Stimulated activated CD8-positive, alpha-beta memory T cell treated with anti-CD3 and anti-CD28 coated beads, Interleukin-7, amount 100 ng/mL, for 24 hours (primary cell): Measurements from ENCODE around the gene COMP.
"Not testable (repeated sequence)": the region's sequence is repeated elsewhere in the genome, so short reads cannot be mapped to it uniquely, and the experiment has no call there.

Experiments used
- DNase-seq: peaks from one replicate; pipeline ENCODE4 v3.0.0-alpha.2; 2020; ENCODE audit warnings: low read depth

The COMP gene

GRCh38 chr19:18790566-18791314, at the start of gene COMP:
Gene COMP, minus strand, starts transcription at chr19:18791305. Its CDS starts 36 bp downstream, at chr19:18791269.
- no peak for DNase-seq

DNA sequence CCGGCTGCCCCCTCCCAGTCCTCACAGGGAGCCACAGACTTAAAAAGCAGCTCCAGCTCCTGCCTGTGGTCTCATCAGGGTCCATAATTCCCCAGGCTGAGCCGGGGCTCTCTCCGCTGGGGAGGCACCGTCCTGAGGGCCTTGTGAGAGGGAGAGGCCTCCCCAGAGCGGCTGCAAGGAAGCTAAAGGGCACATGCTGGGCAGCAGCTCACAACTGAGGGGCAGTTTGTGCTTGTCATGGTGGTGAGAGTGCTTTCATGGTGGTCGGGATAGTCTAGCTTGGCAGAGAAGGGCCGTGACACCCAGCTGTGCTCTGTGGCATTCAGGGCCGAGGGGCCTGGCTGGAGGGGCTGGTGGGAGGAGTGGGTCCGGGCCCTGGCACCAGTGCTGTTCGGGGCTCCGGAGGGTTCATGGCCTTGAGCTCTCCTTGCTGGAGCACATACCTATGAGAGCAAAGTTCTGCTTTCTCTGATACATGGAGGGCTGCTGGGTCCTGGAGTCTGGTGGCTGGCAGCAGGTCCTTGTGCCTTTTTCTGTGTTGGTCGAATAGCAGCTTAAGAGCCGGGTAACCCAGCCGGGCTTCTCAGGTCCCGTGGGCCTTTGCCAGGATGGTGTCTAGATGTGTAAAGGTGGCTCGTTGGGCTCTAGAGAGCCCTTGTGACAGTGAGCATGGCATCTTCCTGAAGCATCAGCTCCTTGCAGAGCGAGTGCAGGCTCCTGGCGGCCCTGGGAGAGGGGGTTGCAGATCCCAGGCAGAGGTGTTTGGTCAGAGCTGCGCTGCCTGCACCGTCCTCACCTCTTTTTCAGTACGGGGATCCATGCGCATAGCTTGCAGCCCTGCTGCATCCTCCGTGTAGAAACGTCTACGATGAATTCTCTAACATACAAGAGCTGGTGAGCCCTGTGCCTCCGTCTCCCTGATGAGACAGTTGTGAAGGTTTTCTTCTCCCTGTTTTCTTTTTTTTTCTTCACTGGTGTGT, 49.5 kb upstream of the COMP start:
- DNase-seq: no peak

- no peak for DNase-seq
These were observed 48.6 kb upstream of the COMP start for GRCh38 chr19:18839465-18840287.

DNA sequence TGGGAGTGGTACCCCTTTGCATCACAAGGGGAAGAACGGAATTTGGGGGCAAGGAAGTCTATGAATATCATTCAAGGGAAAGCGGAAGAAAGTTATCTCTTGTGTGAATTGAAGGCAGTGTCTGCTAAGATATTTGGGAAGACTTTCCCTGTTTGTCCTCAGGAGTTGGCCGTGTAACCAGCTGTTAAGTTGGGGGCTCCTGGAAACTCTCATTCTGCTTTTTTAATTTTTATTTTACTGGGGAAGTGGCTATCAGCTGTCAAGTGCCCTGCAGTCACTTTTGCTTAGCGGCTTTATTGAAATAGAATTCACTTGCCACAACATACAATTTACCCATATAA, 43.5 kb upstream of the COMP start:
- no peak for DNase-seq

- no peak for DNase-seq
These were observed 42.9 kb upstream of the COMP start for GRCh38 chr19:18833849-18834643.

- DNase-seq: no peak
These were observed 42.0 kb upstream of the COMP start for GRCh38 chr19:18833141-18833476.

DNA sequence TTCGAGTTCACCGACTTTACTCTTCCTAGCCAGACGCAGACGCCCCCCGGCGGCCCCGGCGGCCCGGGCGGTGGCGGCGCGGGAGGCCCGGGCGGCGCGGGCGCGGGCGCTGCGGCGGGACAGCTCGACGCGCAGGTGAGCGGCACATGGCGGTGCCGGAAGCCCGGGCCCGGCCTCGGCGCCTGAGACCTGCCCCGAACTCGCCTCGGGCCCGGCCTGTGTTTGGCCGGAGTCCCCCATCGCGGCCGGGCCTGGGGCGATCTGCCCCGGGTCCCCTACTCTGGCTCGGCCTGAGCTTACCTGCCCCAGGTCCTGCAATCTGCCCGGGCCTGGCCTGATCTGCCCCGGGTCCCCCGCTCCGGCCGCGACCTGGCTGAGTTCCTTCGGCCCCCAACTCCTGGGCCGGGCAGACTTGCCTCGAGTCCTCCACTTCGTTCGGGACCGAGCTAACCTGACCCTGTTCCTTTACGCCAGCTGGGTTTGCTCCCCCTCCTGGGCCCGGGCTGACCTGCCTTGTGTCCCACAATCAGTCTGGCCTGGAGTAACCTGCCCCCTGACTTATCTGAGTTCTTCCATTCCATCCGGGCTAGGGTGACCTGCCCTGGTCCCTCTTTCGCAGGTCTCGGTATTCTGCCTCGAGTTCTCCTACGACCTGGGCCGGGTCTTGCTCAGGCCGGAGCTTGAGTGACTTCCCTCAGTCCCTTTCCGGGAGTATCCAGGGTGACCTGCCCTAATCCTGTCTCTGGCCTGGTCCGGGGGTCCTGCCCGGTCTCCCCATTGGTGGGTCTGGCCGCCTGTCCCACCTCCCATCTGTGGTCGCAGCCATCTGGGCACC, 41.4 kb upstream of the COMP start:
- no peak for DNase-seq

DNA sequence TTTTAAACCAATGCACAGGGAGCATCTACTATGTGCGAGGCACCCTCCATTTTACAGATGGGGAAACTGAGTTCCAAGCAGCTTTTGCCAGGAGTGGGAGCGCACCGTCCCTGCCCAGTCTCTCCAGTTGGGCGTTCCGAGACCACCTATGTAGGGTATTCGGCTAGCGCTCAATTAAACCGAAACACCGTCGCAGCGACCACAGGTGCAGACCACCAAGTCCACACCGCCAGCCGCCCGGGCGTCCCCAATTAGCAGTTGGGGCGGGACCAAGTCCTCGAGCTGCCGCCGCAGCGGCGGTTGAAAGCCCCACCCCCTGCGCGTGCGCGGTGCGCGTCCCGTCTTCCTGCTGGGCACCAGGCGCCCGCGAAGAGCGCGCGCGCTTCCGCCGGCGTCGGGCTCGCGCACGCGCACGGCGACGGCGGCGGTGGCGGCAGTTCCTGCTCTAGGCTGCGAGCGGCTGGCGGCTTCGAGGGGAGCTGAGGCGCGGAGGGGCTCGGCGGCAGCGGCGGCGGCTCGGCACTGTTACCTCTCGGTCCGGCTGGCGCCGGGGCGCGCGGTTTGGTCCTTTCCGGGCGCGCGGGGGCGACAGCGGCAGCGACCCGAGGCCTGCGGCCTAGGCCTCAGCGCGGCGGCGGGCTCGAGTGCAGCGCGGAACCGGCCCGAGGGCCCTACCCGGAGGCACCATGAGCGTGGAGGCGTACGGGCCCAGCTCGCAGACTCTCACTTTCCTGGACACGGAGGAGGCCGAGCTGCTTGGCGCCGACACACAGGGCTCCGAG, 40.6 kb upstream of the COMP start, which contains the start of gene UPF1:
Gene UPF1 (plus strand): TSS at position 436 of the 782 bp plus-strand sequence. CDS start 251 bp downstream, at position 687.
- peak; percentile 91 for DNase-seq

- no peak for DNase-seq
These were observed 39.4 kb upstream of the COMP start for GRCh38 chr19:18830488-18830887.

DNA sequence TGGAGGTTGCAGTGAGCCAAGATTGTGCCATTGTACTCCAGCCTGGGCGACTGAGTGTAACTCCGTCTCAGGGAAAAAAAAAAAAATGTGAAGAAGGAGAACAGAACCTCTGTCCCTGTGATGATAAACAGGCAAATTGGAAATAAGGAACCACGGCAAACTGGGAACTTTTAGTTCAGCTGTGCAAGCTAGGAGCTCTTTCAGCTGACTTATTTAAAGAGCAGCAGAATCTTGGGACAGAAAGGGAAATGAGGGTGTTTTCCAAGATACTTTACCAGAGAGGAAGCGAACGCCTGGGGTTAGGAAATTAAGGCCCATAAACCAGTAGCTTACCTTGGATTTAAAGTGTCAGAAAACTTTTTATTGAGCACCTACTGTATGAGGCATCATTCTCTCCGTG, 37.7 kb upstream of the COMP start:
- no peak for DNase-seq

GRCh38 chr19:18817574-18817973, 26.5 kb upstream of the COMP start:
- DNase-seq: no peak

DNA sequence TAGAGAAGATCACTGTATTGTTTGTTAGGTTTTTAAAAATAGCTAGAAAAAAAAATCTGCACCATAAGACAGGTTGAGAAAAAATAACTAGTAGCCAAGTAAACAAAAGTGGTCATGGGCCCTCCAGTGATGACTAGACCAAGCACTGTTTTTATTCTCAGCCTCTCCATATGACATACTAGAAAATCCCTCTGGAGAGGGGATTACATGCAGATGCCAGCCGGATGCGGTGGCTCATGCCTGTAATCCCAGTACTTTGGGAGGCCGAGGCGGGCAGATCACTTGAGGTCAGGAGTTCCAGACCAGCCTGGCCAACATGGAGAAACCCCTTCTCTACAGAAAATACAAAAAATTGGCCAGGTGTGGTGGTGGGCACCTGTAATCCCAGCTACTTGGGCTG, 25.5 kb upstream of the COMP start:
- DNase-seq: not testable (repeated sequence)

DNA sequence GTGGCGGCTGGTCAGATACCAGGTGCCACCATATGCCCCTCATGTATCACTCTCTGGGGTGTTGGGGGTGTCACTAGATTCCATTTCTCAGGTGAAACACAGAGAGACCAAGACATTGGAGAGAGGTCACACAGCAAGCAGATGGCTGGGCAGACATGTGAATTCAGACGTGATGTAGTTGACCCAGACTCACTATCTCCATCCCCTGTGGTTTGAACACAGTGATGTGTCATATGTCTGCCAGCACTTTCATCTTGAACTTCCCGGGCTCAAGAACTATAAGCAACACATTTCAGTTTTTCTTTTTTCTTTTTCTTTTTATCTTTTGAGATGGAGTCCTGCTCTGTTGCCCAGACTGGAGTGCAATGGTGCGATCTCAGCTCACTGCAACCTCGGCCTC, 24.6 kb upstream of the COMP start:
- DNase-seq: no peak

DNA sequence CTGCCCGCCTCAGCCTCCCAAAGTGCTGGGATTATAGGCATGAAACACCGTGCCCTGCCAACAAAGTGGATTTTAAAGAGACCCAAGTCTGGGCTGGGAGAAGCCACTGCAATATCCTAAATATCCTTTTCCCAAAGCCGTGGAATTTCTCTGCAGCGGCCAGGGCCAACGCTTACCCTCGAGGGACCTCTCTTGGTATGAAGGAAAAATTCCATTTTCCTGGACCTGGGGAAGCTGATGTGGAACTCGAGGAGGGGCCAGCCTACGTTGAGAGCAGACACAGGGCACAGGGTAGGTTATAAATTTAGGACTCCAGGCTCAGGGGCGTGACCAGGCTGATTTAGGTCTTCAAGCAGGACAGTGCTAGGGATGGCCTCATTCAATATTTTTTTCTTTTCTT, 23.0 kb upstream of the COMP start:
- DNase-seq: no peak

- not testable (repeated sequence) for DNase-seq
These were observed 20.5 kb upstream of the COMP start for GRCh38 chr19:18811638-18812037.

DNA sequence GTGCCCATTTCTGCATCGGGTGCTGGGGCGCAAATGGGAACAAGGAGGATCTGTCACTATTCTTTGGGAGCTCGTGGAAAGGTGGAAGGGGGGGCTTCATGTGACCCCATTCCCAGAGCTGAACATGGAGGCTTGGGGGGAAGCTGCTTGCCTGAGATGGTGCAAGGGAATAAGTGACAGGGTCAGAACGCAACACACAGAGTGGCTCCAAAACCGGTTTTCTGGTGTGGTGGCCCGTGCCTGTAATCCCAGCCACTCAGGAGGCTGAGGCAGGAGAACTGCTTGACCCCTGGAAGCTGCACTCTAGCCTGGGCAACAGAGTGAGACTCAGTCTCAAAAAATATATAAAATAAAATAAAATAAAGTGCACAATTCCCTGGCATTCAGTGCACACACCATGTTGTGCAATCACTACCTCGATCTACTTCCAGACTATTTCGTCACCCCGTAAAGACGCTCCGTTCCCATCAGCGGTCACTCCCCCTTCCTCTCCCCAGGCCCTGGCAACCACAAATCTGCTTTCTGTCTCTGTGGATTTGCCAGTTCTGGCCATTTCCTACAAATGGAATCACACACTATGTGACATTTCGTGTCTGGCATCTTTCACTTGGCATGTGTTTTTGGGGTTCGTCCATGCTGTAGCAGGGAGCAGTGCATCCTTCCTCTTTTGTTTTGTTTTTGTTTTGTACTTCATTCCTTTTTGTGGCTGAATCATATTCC, 18.2 kb upstream of the COMP start:
- DNase-seq: no peak

DNA sequence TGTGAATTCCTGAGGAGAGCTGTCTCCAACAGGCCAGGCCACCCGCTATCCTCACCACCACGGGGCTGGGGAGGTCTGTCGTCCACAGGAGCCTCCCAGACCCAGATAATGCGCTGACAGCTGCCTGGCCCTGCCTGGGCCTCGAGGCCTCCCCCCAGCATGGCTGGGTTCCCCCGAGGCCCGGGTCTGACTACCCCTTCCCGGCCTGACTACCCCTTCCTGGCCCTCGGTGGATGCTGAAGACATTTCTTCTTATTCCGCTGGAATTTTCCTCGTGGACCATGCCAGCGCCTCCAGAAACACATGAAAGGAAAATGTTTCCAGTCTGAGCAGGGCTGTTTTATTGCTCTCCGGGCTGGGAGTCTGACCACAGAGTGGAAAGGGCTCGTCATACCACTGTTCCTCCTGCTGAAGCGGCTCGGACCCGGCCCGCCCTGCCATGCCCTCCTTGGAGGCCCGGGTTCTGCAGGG, 16.8 kb upstream of the COMP start:
- no peak for DNase-seq

DNA sequence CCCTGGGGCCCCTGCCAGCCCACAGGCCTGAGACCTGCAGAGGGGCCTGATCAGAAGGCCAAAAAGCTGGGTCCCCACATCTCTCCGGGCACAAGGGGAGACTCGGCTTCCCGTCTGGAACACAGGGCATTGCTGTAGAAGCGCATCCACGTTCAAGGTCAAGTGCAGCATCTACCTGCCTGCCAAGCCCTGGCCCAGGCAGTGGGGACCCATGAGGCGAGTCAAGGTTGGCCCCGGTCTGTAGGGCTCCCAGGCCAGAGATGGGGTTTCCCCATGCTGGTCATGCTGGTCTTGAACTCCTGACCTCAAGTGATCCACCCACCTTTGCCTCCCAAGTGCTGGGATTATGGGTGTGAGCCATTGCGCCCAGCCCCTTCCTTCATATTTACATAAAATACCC, 13.5 kb upstream of the COMP start:
- DNase-seq: no peak

- DNase-seq: no peak
These were observed 13.1 kb upstream of the COMP start for GRCh38 chr19:18804139-18804601.
